ENCODE measurements around the gene ZPBP2. TPM values are rescaled to one million over a fixed set of nuclear protein-coding genes. Genes with fewer than 3 reads are reported as not detected.
"Not testable (repeated sequence)": the region's sequence is repeated elsewhere in the genome, so short reads cannot be mapped to it uniquely, and the experiment has no call there.

Gene ZPBP2
- polyA plus RNA-seq, 1 donor, result 0.03 TPM

GRCh38 chr17:39835038-39835786, 32.8 kb upstream of the ZPBP2 start:
- Histone ChIP-seq H3K36me3 (ENCODE audit: control insufficient read depth, insufficient read depth, low read length) (no peaks in the 10 kb centered on the region), H3K9me3 (ENCODE audit: control insufficient read depth, low read depth, low read length) (peaks cover 8% of the 10 kb centered on the region), H3K4me3 (ENCODE audit: low read length) (no peak overlapping the region), H3K4me1 (ENCODE audit: control insufficient read depth, insufficient read depth, low read length) (no peaks in the 10 kb centered on the region), H3K27ac (ENCODE audit: low read length) (no peak overlapping the region), H3K27me3 (ENCODE audit: control insufficient read depth, insufficient read depth, low read length) (no peaks in the 10 kb centered on the region)
- WGBS (ENCODE audit: insufficient coverage, low lambda C conversion rate), result no CpG with 5 or more reads among the region's 17 CpGs
- DNase-seq, result no peak

GRCh38 chr17:39836117-39836516, 31.9 kb upstream of the ZPBP2 start:
- H3K36me3 ChIP-seq (ENCODE audit: control insufficient read depth, insufficient read depth, low read length), result no peaks in the 10 kb centered on the region
- H3K4me3 ChIP-seq (ENCODE audit: low read length), result no peak overlapping the region
- H3K4me1 ChIP-seq (ENCODE audit: control insufficient read depth, insufficient read depth, low read length), result no peaks in the 10 kb centered on the region
- no peaks in the 10 kb centered on the region for H3K27me3 ChIP-seq (ENCODE audit: control insufficient read depth, insufficient read depth, low read length)
- H3K27ac ChIP-seq (ENCODE audit: low read length), result no peak overlapping the region
- no CpG with 5 or more reads among the region's 6 CpGs for WGBS (ENCODE audit: insufficient coverage, low lambda C conversion rate)
- H3K9me3 ChIP-seq (ENCODE audit: control insufficient read depth, low read depth, low read length), result peaks cover 8% of the 10 kb centered on the region
- no peak for DNase-seq

GRCh38 chr17:39838057-39838456, 29.9 kb upstream of the ZPBP2 start:
- H3K36me3 ChIP-seq (ENCODE audit: control insufficient read depth, insufficient read depth, low read length), result no peaks in the 10 kb centered on the region
- 83% methylated on average over 1 of the region's 1 CpG for WGBS (ENCODE audit: insufficient coverage, low lambda C conversion rate)
- DNase-seq, result no peak
- peaks cover 8% of the 10 kb centered on the region for H3K9me3 ChIP-seq (ENCODE audit: control insufficient read depth, low read depth, low read length)
- H3K4me1 ChIP-seq (ENCODE audit: control insufficient read depth, insufficient read depth, low read length), result no peaks in the 10 kb centered on the region
- no peak overlapping the region for H3K4me3 ChIP-seq (ENCODE audit: low read length)
- no peak overlapping the region for H3K27ac ChIP-seq (ENCODE audit: low read length)
- H3K27me3 ChIP-seq (ENCODE audit: control insufficient read depth, insufficient read depth, low read length), result no peaks in the 10 kb centered on the region

- Histone ChIP-seq H3K36me3 (ENCODE audit: control insufficient read depth, insufficient read depth, low read length) (no peaks in the 10 kb centered on the region), H3K4me1 (ENCODE audit: control insufficient read depth, insufficient read depth, low read length) (no peaks in the 10 kb centered on the region), H3K9me3 (ENCODE audit: control insufficient read depth, low read depth, low read length) (peaks cover 8% of the 10 kb centered on the region), H3K27me3 (ENCODE audit: control insufficient read depth, insufficient read depth, low read length) (no peaks in the 10 kb centered on the region), H3K4me3 (ENCODE audit: low read length) (no peak overlapping the region), H3K27ac (ENCODE audit: low read length) (no peak overlapping the region)
- DNase-seq, result no peak
- 89% methylated on average over 1 of the region's 1 CpG for WGBS (ENCODE audit: insufficient coverage, low lambda C conversion rate)
Observed at GRCh38 chr17:39838784-39839183, 29.2 kb upstream of the ZPBP2 start.

- DNase-seq, result no peak
- peaks cover 8% of the 10 kb centered on the region for H3K9me3 ChIP-seq (ENCODE audit: control insufficient read depth, low read depth, low read length)
- no CpG with 5 or more reads among the region's 2 CpGs for WGBS (ENCODE audit: insufficient coverage, low lambda C conversion rate)
- no peak overlapping the region for H3K27ac ChIP-seq (ENCODE audit: low read length)
- no peaks in the 10 kb centered on the region for H3K4me1 ChIP-seq (ENCODE audit: control insufficient read depth, insufficient read depth, low read length)
- H3K4me3 ChIP-seq (ENCODE audit: low read length), result no peak overlapping the region
- H3K36me3 ChIP-seq (ENCODE audit: control insufficient read depth, insufficient read depth, low read length), result no peaks in the 10 kb centered on the region
- no peaks in the 10 kb centered on the region for H3K27me3 ChIP-seq (ENCODE audit: control insufficient read depth, insufficient read depth, low read length)
Observed at GRCh38 chr17:39841134-39841683, 26.8 kb upstream of the ZPBP2 start.

- Histone ChIP-seq H3K9me3 (ENCODE audit: control insufficient read depth, low read depth, low read length) (no peaks in the 10 kb centered on the region), H3K4me1 (ENCODE audit: control insufficient read depth, insufficient read depth, low read length) (no peaks in the 10 kb centered on the region), H3K36me3 (ENCODE audit: control insufficient read depth, insufficient read depth, low read length) (no peaks in the 10 kb centered on the region), H3K4me3 (ENCODE audit: low read length) (no peak overlapping the region), H3K27ac (ENCODE audit: low read length) (no peak overlapping the region), H3K27me3 (ENCODE audit: control insufficient read depth, insufficient read depth, low read length) (no peaks in the 10 kb centered on the region)
- DNase-seq, result no peak
- WGBS (ENCODE audit: insufficient coverage, low lambda C conversion rate), result 46% methylated on average over 2 of the region's 8 CpGs
Observed at GRCh38 chr17:39845052-39845846, 22.8 kb upstream of the ZPBP2 start.

GRCh38 chr17:39846205-39846604, 21.8 kb upstream of the ZPBP2 start:
- no peaks in the 10 kb centered on the region for H3K36me3 ChIP-seq (ENCODE audit: control insufficient read depth, insufficient read depth, low read length)
- DNase-seq, result no peak
- WGBS (ENCODE audit: insufficient coverage, low lambda C conversion rate), result 100% methylated on average over 1 of the region's 4 CpGs

GRCh38 chr17:39848600-39848999, 19.4 kb upstream of the ZPBP2 start:
- no peak for DNase-seq
- Histone ChIP-seq H3K4me3 (ENCODE audit: low read length) (no peak overlapping the region), H3K4me1 (ENCODE audit: control insufficient read depth, insufficient read depth, low read length) (no peaks in the 10 kb centered on the region), H3K27ac (ENCODE audit: low read length) (no peak overlapping the region), H3K36me3 (ENCODE audit: control insufficient read depth, insufficient read depth, low read length) (no peaks in the 10 kb centered on the region), H3K9me3 (ENCODE audit: control insufficient read depth, low read depth, low read length) (no peaks in the 10 kb centered on the region), H3K27me3 (ENCODE audit: control insufficient read depth, insufficient read depth, low read length) (peaks cover 5% of the 10 kb centered on the region)
- WGBS (ENCODE audit: insufficient coverage, low lambda C conversion rate), result no CpG with 5 or more reads among the region's 4 CpGs

More at GRCh38 chr17:39846205-39846604, 21.8 kb upstream of the ZPBP2 start:
- H3K4me3 ChIP-seq (ENCODE audit: low read length), result no peak overlapping the region
- H3K27ac ChIP-seq (ENCODE audit: low read length), result no peak overlapping the region
- H3K9me3 ChIP-seq (ENCODE audit: control insufficient read depth, low read depth, low read length), result no peaks in the 10 kb centered on the region
- no peaks in the 10 kb centered on the region for H3K27me3 ChIP-seq (ENCODE audit: control insufficient read depth, insufficient read depth, low read length)
- no peaks in the 10 kb centered on the region for H3K4me1 ChIP-seq (ENCODE audit: control insufficient read depth, insufficient read depth, low read length)

- H3K9me3 ChIP-seq (ENCODE audit: control insufficient read depth, low read depth, low read length); H3K27ac ChIP-seq (ENCODE audit: low read length); DNase-seq; H3K36me3 ChIP-seq (ENCODE audit: control insufficient read depth, insufficient read depth, low read length); H3K4me3 ChIP-seq (ENCODE audit: low read length); H3K27me3 ChIP-seq (ENCODE audit: control insufficient read depth, insufficient read depth, low read length); H3K4me1 ChIP-seq (ENCODE audit: control insufficient read depth, insufficient read depth, low read length): not testable (repeated sequence)
Observed at GRCh38 chr17:39850186-39850585, 17.8 kb upstream of the ZPBP2 start.

- WGBS (ENCODE audit: insufficient coverage, low lambda C conversion rate), result 61% methylated on average over 3 of the region's 3 CpGs
- H3K27ac ChIP-seq (ENCODE audit: low read length), result no peak overlapping the region
Observed at GRCh38 chr17:39852239-39852638, 15.8 kb upstream of the ZPBP2 start.

More at GRCh38 chr17:39852239-39852638, 15.8 kb upstream of the ZPBP2 start:
- H3K4me3 ChIP-seq (ENCODE audit: low read length), result no peak overlapping the region
- no peaks in the 10 kb centered on the region for H3K4me1 ChIP-seq (ENCODE audit: control insufficient read depth, insufficient read depth, low read length)
- no peak for DNase-seq
- no peaks in the 10 kb centered on the region for H3K36me3 ChIP-seq (ENCODE audit: control insufficient read depth, insufficient read depth, low read length)
- peaks cover 5% of the 10 kb centered on the region for H3K27me3 ChIP-seq (ENCODE audit: control insufficient read depth, insufficient read depth, low read length)
- H3K9me3 ChIP-seq (ENCODE audit: control insufficient read depth, low read depth, low read length), result no peaks in the 10 kb centered on the region
